Measurements from ENCODE around the gene TTC39B.

Gene TTC39B

DNA sequence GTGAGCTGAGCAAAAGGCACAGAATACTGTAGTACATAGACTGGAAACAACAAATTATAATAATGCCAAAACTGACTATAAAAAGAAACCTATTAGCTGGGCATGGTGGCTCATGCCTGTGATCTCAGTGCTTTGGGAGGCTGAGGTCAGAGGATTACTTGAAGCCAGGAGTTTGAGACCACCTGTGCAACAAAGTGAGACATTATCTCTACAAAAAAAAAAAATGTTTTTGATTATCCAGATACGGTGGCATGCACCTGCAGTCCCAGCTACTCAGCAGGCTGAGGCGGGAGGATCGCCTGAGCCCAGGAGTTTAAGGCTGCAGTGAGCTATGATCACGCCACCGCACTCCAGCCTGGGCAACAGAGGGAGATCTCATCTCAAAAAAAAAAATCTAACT, 175.9 kb downstream of the TTC39B start:
- no peak for DNase-seq (ENCODE audit: low read depth)

- DNase-seq (ENCODE audit: low read depth) = no peak
Measured at GRCh38 chr9:15127831-15128230, 179.2 kb downstream of the TTC39B start.

- DNase-seq (ENCODE audit: low read depth) = no peak
Measured at GRCh38 chr9:15121630-15122029, 185.4 kb downstream of the TTC39B start.

- DNase-seq (ENCODE audit: low read depth) = no peak
Measured at GRCh38 chr9:15116130-15116580, 190.9 kb downstream of the TTC39B start.

- no peak for DNase-seq (ENCODE audit: low read depth)
Measured at GRCh38 chr9:15115702-15116101, 191.3 kb downstream of the TTC39B start.

- DNase-seq (ENCODE audit: low read depth) = no peak
Measured at GRCh38 chr9:15115041-15115440, 192.0 kb downstream of the TTC39B start.
